Erythroblast (primary cell): ENCODE measurements around the gene VPS36.

Source experiments
- GATA1 ChIP-seq: IDR thresholded peaks from 2 replicates; pipeline ENCODE4 v1.6.1; 2011; ENCODE audit warnings: low read depth, mild to moderate bottlenecking, control low read depth, low read length, moderate library complexity
- POLR2A ChIP-seq: IDR thresholded peaks from 2 replicates; pipeline ENCODE4 v1.6.1; 2011; ENCODE audit warnings: mild to moderate bottlenecking, low read length

- no peak for TF ChIP-seq POLR2A
- no peak for TF ChIP-seq GATA1
Measured at GRCh38 chr13:52371736-52372247, 78.6 kb downstream of the VPS36 start.
